ENCODE results near the gene TGFB3. TPM values are rescaled to one million over a fixed set of nuclear protein-coding genes. Genes with fewer than 3 reads are reported as not detected.

TGFB3 gene
- total RNA-seq, 1 experiment from 2014 or later, result 2.0 TPM

DNA sequence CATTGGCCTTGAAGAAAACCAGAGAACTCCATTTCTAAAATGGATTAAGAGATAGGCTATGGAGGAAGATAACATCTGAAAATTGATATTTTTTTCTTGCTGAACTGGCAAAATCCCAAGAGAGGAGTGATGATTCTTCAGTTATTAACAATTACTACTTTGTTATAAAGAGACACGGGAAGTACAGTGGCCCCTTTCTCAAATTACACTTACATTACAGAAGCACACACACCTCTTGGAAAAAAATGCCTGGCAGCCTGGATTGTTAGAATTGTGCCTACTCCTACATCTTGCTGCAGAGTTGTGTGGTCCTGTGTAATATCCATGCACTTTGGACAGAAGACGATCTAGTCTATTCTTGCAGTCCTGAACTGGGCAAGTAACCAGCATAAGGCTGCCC is 71.7 kb downstream of the TGFB3 start:
- DNase-seq (ENCODE audit: extremely low read depth, low read depth), result no peak

DNA sequence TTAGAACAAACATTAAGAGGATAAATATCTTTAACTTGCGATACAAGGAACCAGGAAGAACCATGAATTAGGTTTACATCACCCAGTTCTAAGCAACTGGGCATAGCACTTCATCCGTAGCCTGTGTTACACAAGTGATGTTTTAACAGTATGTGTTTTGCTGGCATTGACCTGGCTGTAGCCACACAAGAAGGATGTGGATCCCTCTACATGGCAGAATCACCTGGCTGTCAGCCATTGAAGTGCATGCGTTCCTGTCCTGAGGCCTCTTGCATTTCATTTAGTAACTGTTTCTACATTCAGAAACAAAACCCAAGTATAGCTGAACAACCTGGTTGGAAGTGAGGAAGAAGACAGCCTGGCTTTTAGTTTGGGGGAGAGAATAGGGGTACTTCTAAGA is 72.2 kb downstream of the TGFB3 start:
- DNase-seq (ENCODE audit: extremely low read depth, low read depth), result no peak

Other genes with a start within 250 kb of the TGFB3 start
- gene IFT43, start 3.8 kb upstream of the TGFB3 start, total RNA-seq (2014; rRNA removed; shearing (Covaris generic)), result 50.0 and 53.2 TPM in 2 replicates
- 23.2 and 40.1 TPM in 2 replicates for gene GPATCH2L, start 169.9 kb upstream of the TGFB3 start, total RNA-seq (2014; rRNA removed; shearing (Covaris generic))